ENCODE data around the gene CNFN.

GRCh38 chr19:42348211-42348610 lies 41.9 kb downstream of the CNFN start:
- TF ChIP-seq, protein P1, sequence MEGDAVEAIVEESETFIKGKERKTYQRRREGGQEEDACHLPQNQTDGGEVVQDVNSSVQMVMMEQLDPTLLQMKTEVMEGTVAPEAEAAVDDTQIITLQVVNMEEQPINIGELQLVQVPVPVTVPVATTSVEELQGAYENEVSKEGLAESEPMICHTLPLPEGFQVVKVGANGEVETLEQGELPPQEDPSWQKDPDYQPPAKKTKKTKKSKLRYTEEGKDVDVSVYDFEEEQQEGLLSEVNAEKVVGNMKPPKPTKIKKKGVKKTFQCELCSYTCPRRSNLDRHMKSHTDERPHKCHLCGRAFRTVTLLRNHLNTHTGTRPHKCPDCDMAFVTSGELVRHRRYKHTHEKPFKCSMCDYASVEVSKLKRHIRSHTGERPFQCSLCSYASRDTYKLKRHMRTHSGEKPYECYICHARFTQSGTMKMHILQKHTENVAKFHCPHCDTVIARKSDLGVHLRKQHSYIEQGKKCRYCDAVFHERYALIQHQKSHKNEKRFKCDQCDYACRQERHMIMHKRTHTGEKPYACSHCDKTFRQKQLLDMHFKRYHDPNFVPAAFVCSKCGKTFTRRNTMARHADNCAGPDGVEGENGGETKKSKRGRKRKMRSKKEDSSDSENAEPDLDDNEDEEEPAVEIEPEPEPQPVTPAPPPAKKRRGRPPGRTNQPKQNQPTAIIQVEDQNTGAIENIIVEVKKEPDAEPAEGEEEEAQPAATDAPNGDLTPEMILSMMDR (IDR thresholded peaks at IDR 0.05 in 2 of 3, conservative IDR thresholded peaks at IDR 0.05 in 1 of 3; ENCODE audit: control insufficient read depth in 2 of 3, extremely low read depth in 1 of 3, insufficient read depth in 1 of 3, low read depth in 3 of 3, low read length in 3 of 3), result no peak
- no peak for TF ChIP-seq YY1 (IDR thresholded peaks at IDR 0.05; ENCODE audit: low read depth, low read length)
- TF ChIP-seq CREM (IDR thresholded peaks at IDR 0.05; ENCODE audit: low read depth), result no peak
- TF ChIP-seq POLR2A (IDR thresholded peaks at IDR 0.05; ENCODE audit: low read depth, low read length), result no peak
- TF ChIP-seq ZBED1 (IDR thresholded peaks at IDR 0.05; ENCODE audit: borderline replicate concordance), result no peak
- TF ChIP-seq, protein P2, sequence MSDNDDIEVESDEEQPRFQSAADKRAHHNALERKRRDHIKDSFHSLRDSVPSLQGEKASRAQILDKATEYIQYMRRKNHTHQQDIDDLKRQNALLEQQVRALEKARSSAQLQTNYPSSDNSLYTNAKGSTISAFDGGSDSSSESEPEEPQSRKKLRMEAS (IDR thresholded peaks at IDR 0.05; ENCODE audit: low read depth, low read length), result no peak
- no peak for TF ChIP-seq TCF12 (IDR thresholded peaks at IDR 0.05; ENCODE audit: low read depth, low read length)
- no peak for TF ChIP-seq RAD21 (IDR thresholded peaks at IDR 0.05; ENCODE audit: insufficient read depth, low read depth, low read length)
- TF ChIP-seq SIN3A (IDR thresholded peaks at IDR 0.05; ENCODE audit: low read depth, low read length), result no peak
- TF ChIP-seq NRF1 (conservative IDR thresholded peaks at IDR 0.05; ENCODE audit: low read depth, low read length), result no peak
- TF ChIP-seq ZNF274 (IDR thresholded peaks at IDR 0.05; ENCODE audit: insufficient read depth, insufficient read length), result no peak

Measured in GM12878 (cell line).